Uterine smooth muscle cell (primary cell): ENCODE results near the gene EXOC5. TPM values are rescaled to one million over a fixed set of nuclear protein-coding genes. Genes with fewer than 3 reads are reported as not detected.

Source experiments
- total RNA-seq: library from RNA; depleted of rRNA; stranded (reverse); fragments of >200 nt; gene quantifications from 2 replicates; pipeline ENCODE4 v1.2.3, GENCODE V29; 2014

EXOC5 gene
- total RNA-seq, result 86.5 and 97.2 TPM in 2 replicates

GRCh38 chr14:57268161-57269069, at the start of gene EXOC5, which contains the start of gene AP5M1:
Gene EXOC5 (minus strand): TSS chr14:57268905. CDS start chr14:57268648, 257 bp downstream.
Gene AP5M1 (plus strand): TSS chr14:57268971. CDS start chr14:57269315, 344 bp downstream.

Other genes starting within 250 kb of the EXOC5 start
- 16.5 and 20.7 TPM in 2 replicates for gene AP5M1, start 66 bp upstream of the EXOC5 start, total RNA-seq
- gene NAA30, start 121.7 kb upstream of the EXOC5 start, total RNA-seq, result 22.6 and 24.8 TPM in 2 replicates
- gene CCDC198, start 225.0 kb upstream of the EXOC5 start, total RNA-seq, result not detected in 2 replicates